GM21825 (cell line): ENCODE results near the gene MRPL21.
A peak's percentile ranks its signal among the peaks of the same experiment; 100 is the strongest.

Source experiments
- ATAC-seq: cut with Tn5 transposase; IDR thresholded peaks from one replicate; pipeline ENCODE4 v1.9.1; 2021; ENCODE audit warnings: mild to moderate bottlenecking, moderate library complexity; ENCODE audit not compliant: unreplicated experiment

MRPL21 gene

GRCh38 chr11:68935516-68936357, 32.1 kb upstream of the MRPL21 start:
- ATAC-seq = no peak

- ATAC-seq = no peak
Measured at GRCh38 chr11:68935066-68935465, 31.4 kb upstream of the MRPL21 start.

- ATAC-seq = no peak
Measured at GRCh38 chr11:68934666-68935065, 31.0 kb upstream of the MRPL21 start.

GRCh38 chr11:68934321-68934645, 30.7 kb upstream of the MRPL21 start:
- ATAC-seq = no peak

GRCh38 chr11:68933605-68934320, 30.1 kb upstream of the MRPL21 start:
- ATAC-seq = no peak

- ATAC-seq = no peak
Measured at GRCh38 chr11:68932933-68933577, 29.4 kb upstream of the MRPL21 start.

GRCh38 chr11:68932358-68932757, 28.7 kb upstream of the MRPL21 start:
- ATAC-seq = no peak

GRCh38 chr11:68931911-68932310, 28.3 kb upstream of the MRPL21 start:
- no peak for ATAC-seq

- ATAC-seq = no peak
Measured at GRCh38 chr11:68930991-68931855, 27.6 kb upstream of the MRPL21 start.

GRCh38 chr11:68929706-68930570, 26.3 kb upstream of the MRPL21 start:
- ATAC-seq = no peak

- ATAC-seq = no peak
Measured at GRCh38 chr11:68929135-68929534, 25.5 kb upstream of the MRPL21 start.

GRCh38 chr11:68928136-68928880, 24.7 kb upstream of the MRPL21 start:
- ATAC-seq = no peak

GRCh38 chr11:68927280-68928135, 23.9 kb upstream of the MRPL21 start:
- peak; percentile 52 for ATAC-seq

- no peak for ATAC-seq
Measured at GRCh38 chr11:68925611-68926010, 22.0 kb upstream of the MRPL21 start.

- no peak for ATAC-seq
Measured at GRCh38 chr11:68924073-68924925, 20.7 kb upstream of the MRPL21 start.

- no peak for ATAC-seq
Measured at GRCh38 chr11:68923614-68924013, 20.0 kb upstream of the MRPL21 start.

- no peak for ATAC-seq
Measured at GRCh38 chr11:68916439-68916838, 12.8 kb upstream of the MRPL21 start.
